Small intestine (tissue), 7 donors: Measurements from ENCODE around the gene AHRR. TPM values are rescaled to one million over a fixed set of nuclear protein-coding genes. Genes with fewer than 3 reads are reported as not detected.
A peak's percentile ranks its signal among the peaks of the same experiment; 100 is the strongest.

Source experiments
- DNase-seq, 2 donors: peaks; one replicate each; pipeline versions ENCODE4 v3.0.0 to v3.0.0-alpha.2; 2013
- FAIRE-seq: peaks from 2 replicates; lab custom pipeline; 2012; peaks lifted over from hg19 to GRCh38; lab: Jason Lieb, UNC
- H3K27ac ChIP-seq, 3 donors: one replicate each; pipeline ENCODE4 v1.5.1; 2013; ENCODE audit warnings: low read length in 2 of 3, mild to moderate bottlenecking in 2 of 3, control low read depth in 1 of 3, inconsistent platforms in 1 of 3, low read depth in 1 of 3, moderate library complexity in 1 of 3
- H3K27me3 ChIP-seq, 3 donors: one replicate each; pipeline ENCODE4 v1.6.1; 2013; ENCODE audit warnings: low read length in 3 of 3, inconsistent platforms in 1 of 3; ENCODE audit not compliant: control insufficient read depth in 3 of 3, insufficient read depth in 3 of 3
- H3K36me3 ChIP-seq, 3 donors: one replicate each; pipeline ENCODE4 v1.6.1; 2013; ENCODE audit warnings: low read length in 3 of 3, inconsistent platforms in 1 of 3, low read depth in 1 of 3, mild to moderate bottlenecking in 1 of 3, moderate library complexity in 1 of 3; ENCODE audit not compliant: control insufficient read depth in 3 of 3, insufficient read depth in 2 of 3
- H3K4me1 ChIP-seq, 3 donors: one replicate each; pipeline ENCODE4 v1.6.1; 2013; ENCODE audit warnings: low read length in 2 of 3, inconsistent platforms in 1 of 3, low read depth in 1 of 3, mild to moderate bottlenecking in 1 of 3, moderate library complexity in 1 of 3; ENCODE audit not compliant: control insufficient read depth in 3 of 3, insufficient read depth in 2 of 3
- H3K4me3 ChIP-seq, 3 donors: one replicate each; pipeline ENCODE4 v1.5.1; 2013; ENCODE audit warnings: low read length in 3 of 3, control low read depth in 1 of 3, inconsistent platforms in 1 of 3, low read depth in 1 of 3, mild to moderate bottlenecking in 1 of 3, moderate library complexity in 1 of 3
- H3K9me3 ChIP-seq, 2 donors: one replicate each; pipeline ENCODE4 v1.6.1; 2013; ENCODE audit warnings: low read depth in 1 of 2, low read length in 1 of 2; ENCODE audit not compliant: control insufficient read depth in 2 of 2, insufficient read depth in 1 of 2
- WGBS, 3 donors: extraction: QIAGEN DNeasy Blood & Tissue Kit; methylation state at CpG; one replicate each; pipeline ENCODE4 v1.1.7; 2013; 5-methylcytosine and 5-hydroxymethylcytosine counted together
- polyA plus RNA-seq, 4 donors: library from polyadenylated mRNA; stranded (reverse) in 3 of 4; unstranded in 1 of 4; fragments of 200-250 nt in 3 of 4; fragments of 120-200 nt in 1 of 4; gene quantifications; one replicate each; pipeline versions ENCODE4 v1.2.1 to v1.2.3, GENCODE V29; 2013
- donor health status: healthy with polysubstance abuse.
- donor health status: control.
- donor health status: control.
- donor health status: Bipolar disorder and iron deficiency.
- donor health status: healthy.

The AHRR gene
- polyA plus RNA-seq, 4 donors = 0.22 to 2.6 (median 0.95) TPM

DNA sequence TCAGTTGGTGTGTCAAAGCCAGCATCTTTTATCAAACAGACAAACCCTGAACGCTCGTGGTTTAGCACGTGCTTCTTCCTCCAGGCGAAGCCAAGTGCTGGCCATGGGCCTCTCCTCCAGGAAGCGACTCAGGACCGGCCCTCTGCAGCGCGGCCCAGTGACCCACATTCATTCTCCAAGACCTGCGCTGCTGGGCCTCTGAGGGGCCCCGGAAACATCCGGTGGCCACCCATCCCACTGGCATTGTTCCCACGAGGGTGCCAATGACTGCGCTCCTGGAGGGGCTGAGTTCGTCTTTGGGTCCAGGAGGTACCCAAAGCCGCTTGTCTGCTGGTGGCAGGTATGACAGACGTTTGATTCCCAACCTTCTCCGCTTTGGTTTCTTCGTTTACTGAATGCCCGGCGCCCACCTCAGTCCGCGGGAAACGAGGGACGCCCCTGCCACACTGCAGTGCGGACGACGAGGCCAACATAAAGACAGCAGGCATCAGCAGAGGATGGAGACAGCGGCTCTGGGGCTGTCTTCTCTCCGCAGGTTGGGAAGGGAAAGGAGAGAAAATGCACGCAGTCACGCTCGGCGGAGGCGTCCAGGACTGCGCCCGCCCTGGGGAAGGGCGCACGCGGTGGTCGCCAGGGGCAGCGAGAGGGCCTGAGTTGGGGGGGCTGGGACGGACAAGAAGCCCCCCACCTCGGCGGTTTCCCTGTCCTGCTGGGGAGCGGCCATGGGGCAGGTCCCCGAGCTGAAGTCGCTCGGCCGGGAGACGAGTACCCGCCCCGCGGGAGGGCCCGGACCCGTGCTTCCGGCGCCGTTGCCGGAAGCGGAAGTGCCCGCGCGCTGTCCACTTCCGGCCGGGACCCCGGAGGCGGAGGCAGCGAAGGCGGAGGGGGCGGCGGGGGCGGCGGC lies 121.1 kb downstream of the AHRR start, which contains the start of gene EXOC3:
Gene EXOC3 (plus strand): TSS at position 842 of the 904 bp plus-strand sequence. CDS start 3,030 bp downstream, outside the sequence.
- Histone ChIP-seq H3K27me3 (peaks cover 0 to 2% (median 0%) of the 10 kb centered on the region in 3 donors), H3K36me3 (peaks cover 4 to 21% (median 6%) of the 10 kb centered on the region in 3 donors), H3K27ac (peak within 1 kb of the TSS; percentile 55 to 87 (median 74)), H3K4me3 (peak within 1 kb of the TSS; percentile 62 to 97 (median 84)), H3K9me3 (no peaks in the 10 kb centered on the region), H3K4me1 (peaks cover 5 to 13% (median 5%) of the 10 kb centered on the region in 3 donors)
- no peak for FAIRE-seq
- peak; percentile 70 to 91 for DNase-seq
- WGBS, 3 donors = 4 to 6% (median 5%) methylated on average over 63 to 73 of the region's 73 CpGs

DNA sequence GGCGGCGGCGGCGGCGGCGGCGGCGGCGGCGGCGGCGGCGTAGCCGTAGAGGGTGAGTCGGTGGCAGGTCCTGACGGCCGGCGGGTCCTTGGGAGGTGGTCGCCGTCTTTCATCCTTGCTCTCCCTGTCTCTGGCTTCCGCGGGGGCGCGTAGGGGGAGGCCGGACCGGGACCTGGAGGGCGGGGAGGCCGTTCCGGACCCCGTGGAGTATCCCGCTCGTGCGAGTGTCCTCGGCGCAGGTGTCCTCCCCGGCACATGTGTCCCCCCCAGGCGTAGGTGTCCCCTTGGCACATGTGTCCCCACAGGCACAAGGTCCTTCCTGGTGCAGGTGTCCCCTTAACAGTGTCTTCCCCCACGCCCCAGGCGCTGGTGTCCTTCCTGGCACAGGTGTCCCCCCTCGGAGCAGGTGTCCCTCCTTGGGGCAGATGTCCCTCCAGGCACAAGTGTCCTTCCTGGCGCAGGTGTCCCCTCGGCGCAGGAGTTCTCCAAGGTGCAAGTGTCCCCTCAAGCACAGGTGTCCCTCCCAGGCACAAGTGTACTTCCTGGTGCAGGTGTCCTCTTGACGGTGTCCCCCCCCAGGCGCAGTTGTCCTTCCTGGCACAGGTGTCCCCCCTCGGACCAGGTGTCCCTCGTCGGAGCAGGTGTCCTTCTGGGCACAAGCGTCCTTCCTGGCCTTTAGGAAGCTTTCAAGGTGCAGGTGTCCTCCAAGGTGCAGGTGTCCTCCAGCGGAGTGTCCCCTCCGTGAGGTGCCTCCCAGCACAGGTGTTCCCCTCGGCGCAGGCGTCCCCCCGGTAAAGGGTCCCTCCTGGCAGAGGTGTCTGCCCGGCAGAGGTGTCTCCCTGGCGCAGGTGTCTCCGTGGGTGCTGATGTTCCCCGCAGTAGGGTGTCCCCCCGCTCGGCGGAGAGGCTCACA lies 122.0 kb downstream of the AHRR start:
- 3 to 13% (median 13%) methylated on average over 44 to 62 of the region's 62 CpGs for WGBS, 3 donors
- FAIRE-seq (no peak), DNase-seq (peak; percentile 18 to 55)
- Histone ChIP-seq H3K4me1 (peaks cover 5 to 13% (median 5%) of the 10 kb centered on the region in 3 donors), H3K4me3 (peak overlapping the region; percentile 62 to 97 (median 84)), H3K9me3 (no peaks in the 10 kb centered on the region), H3K36me3 (peaks cover 10 to 30% (median 14%) of the 10 kb centered on the region in 3 donors), H3K27me3 (peaks cover 0 to 2% (median 0%) of the 10 kb centered on the region in 3 donors), H3K27ac (peak overlapping the region in 2 of 3 donors; percentile 54 to 70)

DNA sequence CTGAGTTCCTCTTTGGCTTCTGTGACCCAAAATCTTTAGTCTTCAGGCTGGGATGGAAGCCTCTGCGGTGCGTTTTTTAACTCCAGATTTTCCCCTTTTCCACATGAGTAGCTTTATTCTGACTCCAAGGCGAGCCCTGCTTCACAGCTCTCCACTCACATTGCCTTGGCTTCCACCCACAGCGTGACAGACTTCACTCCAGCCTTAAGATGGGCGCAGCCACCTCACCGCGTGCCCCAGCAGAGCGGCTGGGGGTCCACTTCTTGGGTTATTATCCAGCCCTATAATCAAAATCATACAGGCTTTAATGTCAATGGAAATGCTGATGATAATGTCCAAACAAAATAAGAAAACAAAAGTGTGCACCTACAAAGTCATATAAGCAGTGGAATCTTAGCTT lies 122.7 kb downstream of the AHRR start:
- Histone ChIP-seq H3K27me3 (peaks cover 0 to 1% (median 0%) of the 10 kb centered on the region in 3 donors), H3K36me3 (peaks cover 10 to 34% (median 16%) of the 10 kb centered on the region in 3 donors), H3K4me3 (peak overlapping the region; percentile 62 to 97 (median 84)), H3K27ac (no peak overlapping the region), H3K9me3 (no peaks in the 10 kb centered on the region), H3K4me1 (peaks cover 5 to 13% (median 5%) of the 10 kb centered on the region in 3 donors)
- DNase-seq (no peak), FAIRE-seq (no peak)
- 83 to 86% (median 83%) methylated on average over 8 of the region's 8 CpGs for WGBS, 3 donors

DNA sequence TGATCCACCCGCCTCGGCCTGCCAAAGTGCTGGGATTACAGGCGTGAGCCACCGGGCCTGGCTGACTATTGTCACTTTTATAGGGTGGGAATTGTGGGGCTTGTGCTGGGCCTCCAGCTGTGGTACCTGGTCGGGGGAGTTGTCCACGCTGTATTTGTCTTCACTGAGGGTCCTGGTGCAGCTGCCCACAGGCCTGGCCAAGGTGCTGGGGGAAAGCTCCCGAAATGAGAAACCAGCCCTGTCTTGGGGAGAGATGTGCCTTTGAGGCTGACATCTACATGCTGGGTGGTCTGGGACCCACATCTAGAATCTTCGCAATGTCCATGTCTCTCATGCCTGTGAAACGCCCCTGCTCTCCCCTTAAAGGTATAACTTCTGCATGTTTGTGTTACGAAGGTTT lies 124.1 kb downstream of the AHRR start:
- H3K4me1 ChIP-seq = peaks cover 5 to 13% (median 5%) of the 10 kb centered on the region in 3 donors
- H3K27ac ChIP-seq = no peak overlapping the region
- H3K4me3 ChIP-seq = no peak overlapping the region
- 87 to 90% (median 89%) methylated on average over 10 of the region's 10 CpGs for WGBS, 3 donors
- FAIRE-seq (no peak), DNase-seq (no peak)
- no peaks in the 10 kb centered on the region for H3K27me3 ChIP-seq
- peaks cover 10 to 40% (median 16%) of the 10 kb centered on the region in 3 donors for H3K36me3 ChIP-seq
- no peaks in the 10 kb centered on the region for H3K9me3 ChIP-seq

DNA sequence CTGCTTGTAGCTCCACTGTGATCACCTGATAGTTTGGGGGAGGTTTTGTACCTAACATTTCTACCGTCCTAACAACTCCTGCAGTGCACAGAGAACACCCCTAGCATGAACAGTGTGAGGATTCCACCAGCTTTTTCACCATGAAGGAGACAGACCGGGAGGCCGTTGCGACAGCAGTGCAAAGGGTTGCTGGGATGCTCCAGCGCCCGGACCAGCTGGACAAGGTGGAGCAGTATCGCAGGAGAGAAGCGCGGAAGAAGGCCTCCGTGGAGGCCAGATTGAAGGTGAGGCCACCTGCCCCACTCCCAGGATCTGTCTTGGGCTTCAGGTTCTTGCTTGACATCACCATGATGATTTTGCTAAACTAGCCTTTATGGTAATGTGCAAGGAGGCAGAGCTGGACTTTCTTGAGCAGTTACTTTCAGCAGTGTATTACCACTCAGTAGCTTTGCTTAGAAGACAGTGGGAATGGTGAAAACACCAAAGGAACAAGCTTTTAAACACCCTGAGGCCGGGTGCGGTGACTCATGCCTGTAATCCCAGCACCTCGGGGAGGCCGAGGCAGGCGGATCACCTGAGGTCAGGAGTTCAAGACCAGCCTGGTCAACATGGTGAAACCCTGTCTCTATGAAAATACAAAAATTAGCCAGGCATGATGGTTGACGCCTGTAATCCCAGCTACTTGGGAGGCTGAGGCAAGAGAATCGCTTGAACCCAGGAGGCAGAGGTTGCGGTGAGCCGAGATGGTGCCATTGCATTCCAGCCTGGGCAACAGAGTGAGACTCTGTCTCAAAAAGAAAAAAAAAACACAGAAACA lies 124.8 kb downstream of the AHRR start:
- Histone ChIP-seq H3K4me1 (peaks cover 5 to 13% (median 5%) of the 10 kb centered on the region in 3 donors), H3K36me3 (peaks cover 10 to 40% (median 16%) of the 10 kb centered on the region in 3 donors), H3K27me3 (no peaks in the 10 kb centered on the region), H3K27ac (no peak overlapping the region), H3K9me3 (no peaks in the 10 kb centered on the region), H3K4me3 (no peak overlapping the region)
- WGBS, 3 donors = 84 to 86% (median 85%) methylated on average over 19 of the region's 19 CpGs
- DNase-seq (no peak), FAIRE-seq (no peak)

DNA sequence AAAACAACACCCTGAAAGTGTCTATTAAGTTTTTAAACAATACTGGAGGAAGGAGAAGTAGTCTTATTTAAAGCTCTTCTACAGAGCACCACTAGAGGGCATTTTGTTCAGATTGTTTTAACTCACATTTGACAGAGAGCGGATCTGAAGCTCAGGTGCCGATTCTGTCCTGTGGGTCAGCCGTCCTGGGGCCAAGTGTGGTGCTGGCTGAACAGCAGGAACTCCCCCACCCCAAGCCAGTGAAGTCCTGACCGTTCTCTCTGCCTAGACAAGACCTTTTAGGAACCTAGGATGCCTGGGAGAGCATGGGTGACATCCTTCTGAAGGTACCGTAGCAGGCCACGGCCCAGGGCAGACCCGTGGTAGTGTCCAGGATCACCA lies 125.4 kb downstream of the AHRR start:
- Histone ChIP-seq H3K27ac (no peak overlapping the region), H3K4me1 (peaks cover 5 to 12% (median 5%) of the 10 kb centered on the region in 3 donors), H3K36me3 (peaks cover 12 to 40% (median 16%) of the 10 kb centered on the region in 3 donors), H3K4me3 (no peak overlapping the region), H3K27me3 (no peaks in the 10 kb centered on the region), H3K9me3 (peaks cover 0 to 5% of the 10 kb centered on the region in 2 donors)
- 48 to 55% (median 50%) methylated on average over 7 of the region's 7 CpGs for WGBS, 3 donors
- DNase-seq (peak; percentile 54 to 58), FAIRE-seq (no peak)

DNA sequence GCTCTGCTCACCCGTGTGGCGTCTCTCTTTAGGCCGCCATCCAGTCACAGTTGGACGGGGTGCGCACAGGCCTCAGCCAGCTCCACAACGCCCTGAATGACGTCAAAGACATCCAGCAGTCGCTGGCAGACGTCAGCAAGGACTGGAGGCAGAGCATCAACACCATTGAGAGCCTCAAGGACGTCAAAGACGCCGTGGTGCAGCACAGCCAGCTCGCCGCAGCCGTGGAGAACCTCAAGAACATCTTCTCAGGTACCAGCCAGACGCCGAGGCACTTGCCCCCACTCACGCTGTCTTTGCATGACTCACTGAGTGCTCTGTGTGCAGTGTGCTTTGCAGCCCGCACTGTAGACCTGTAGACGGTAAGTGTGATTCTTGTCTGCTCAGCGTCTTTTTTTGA lies 126.0 kb downstream of the AHRR start:
- Histone ChIP-seq H3K4me3 (no peak overlapping the region), H3K27me3 (no peaks in the 10 kb centered on the region), H3K27ac (no peak overlapping the region), H3K9me3 (peaks cover 0 to 9% of the 10 kb centered on the region in 2 donors), H3K4me1 (peaks cover 0 to 7% (median 5%) of the 10 kb centered on the region in 3 donors), H3K36me3 (peaks cover 12 to 41% (median 16%) of the 10 kb centered on the region in 3 donors)
- 94 to 96% (median 95%) methylated on average over 21 of the region's 21 CpGs for WGBS, 3 donors
- no peak for FAIRE-seq
- no peak for DNase-seq
